ENCODE results near the gene DOCK2. TPM values are rescaled to one million over a fixed set of nuclear protein-coding genes. Genes with fewer than 3 reads are reported as not detected.

Gene DOCK2
- polyA plus RNA-seq, 2 of the 4 experiments (the other 2 are of a cell fraction) = 2.1 to 4.6 TPM

DNA sequence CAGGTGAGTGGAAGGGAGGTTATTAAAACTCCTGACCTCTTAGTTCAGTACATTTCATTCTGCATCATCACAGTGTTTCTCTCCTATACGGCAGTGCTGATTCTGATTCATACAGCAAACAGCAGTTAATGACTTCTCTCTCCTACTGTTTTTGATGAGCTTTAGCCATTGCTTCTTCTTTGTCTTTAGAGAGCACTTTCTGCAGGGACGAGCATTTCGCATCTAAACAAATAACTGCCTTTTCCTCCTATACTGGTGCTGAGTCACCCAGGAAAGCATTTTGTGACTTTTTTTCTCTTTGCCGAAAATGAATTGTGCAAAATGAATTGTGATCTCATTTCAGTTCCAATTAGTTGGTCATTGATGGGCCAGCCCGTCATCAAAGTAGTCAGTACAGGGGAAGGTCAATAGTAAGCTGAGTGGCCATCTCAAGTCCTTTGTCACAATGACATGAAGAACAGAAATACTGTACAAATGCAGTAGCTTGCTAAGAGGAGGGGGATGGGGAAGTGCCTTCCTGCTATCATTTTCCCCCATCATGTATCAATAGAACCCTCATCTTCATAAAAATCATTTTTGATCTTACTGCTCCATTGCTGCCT is 244.7 kb downstream of the DOCK2 start:
- H3K9me3 ChIP-seq = no peaks in the 10 kb centered on the region
- FAIRE-seq = no peak
- H3K4me2 ChIP-seq = no peak overlapping the region
- ATAC-seq = no peak
- no peak overlapping the region for H3K4me3 ChIP-seq
- WGBS (ENCODE audit: missing lambda C conversion rate) = 78% methylated on average over 5 of the region's 5 CpGs
- no peak overlapping the region for H3K27ac ChIP-seq
- POLR2A ChIA-PET = no interaction called here
- TF ChIP-seq, protein P1, sequence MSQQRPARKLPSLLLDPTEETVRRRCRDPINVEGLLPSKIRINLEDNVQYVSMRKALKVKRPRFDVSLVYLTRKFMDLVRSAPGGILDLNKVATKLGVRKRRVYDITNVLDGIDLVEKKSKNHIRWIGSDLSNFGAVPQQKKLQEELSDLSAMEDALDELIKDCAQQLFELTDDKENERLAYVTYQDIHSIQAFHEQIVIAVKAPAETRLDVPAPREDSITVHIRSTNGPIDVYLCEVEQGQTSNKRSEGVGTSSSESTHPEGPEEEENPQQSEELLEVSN (IDR thresholded peaks at IDR 0.05; ENCODE audit: borderline replicate concordance, low read depth) = no peak
- TF ChIP-seq ZNF302 (CRISPR knock-in tag; IDR thresholded peaks at IDR 0.05) (no peak), HOXA7 (CRISPR knock-in tag; IDR thresholded peaks at IDR 0.05) (no peak), ESRRA (IDR thresholded peaks at IDR 0.05; ENCODE audit: borderline replicate concordance, low read length) (no peak), RARB (CRISPR knock-in tag; IDR thresholded peaks at IDR 0.05) (no peak), FOSL2 (IDR thresholded peaks at IDR 0.05) (no peak), FOSL2 (CRISPR knock-in tag; IDR thresholded peaks at IDR 0.05) (no peak), HOXB13 (CRISPR knock-in tag; IDR thresholded peaks at IDR 0.05; ENCODE audit: low read depth) (no peak), JUN (IDR thresholded peaks at IDR 0.05) (no peak), GATA3 (IDR thresholded peaks at IDR 0.05; ENCODE audit: borderline replicate concordance) (no peak), ZFP36 (IDR thresholded peaks at IDR 0.05; ENCODE audit: borderline replicate concordance, partially characterized antibody) (no peak)
- TF ChIP-seq, protein P2, sequence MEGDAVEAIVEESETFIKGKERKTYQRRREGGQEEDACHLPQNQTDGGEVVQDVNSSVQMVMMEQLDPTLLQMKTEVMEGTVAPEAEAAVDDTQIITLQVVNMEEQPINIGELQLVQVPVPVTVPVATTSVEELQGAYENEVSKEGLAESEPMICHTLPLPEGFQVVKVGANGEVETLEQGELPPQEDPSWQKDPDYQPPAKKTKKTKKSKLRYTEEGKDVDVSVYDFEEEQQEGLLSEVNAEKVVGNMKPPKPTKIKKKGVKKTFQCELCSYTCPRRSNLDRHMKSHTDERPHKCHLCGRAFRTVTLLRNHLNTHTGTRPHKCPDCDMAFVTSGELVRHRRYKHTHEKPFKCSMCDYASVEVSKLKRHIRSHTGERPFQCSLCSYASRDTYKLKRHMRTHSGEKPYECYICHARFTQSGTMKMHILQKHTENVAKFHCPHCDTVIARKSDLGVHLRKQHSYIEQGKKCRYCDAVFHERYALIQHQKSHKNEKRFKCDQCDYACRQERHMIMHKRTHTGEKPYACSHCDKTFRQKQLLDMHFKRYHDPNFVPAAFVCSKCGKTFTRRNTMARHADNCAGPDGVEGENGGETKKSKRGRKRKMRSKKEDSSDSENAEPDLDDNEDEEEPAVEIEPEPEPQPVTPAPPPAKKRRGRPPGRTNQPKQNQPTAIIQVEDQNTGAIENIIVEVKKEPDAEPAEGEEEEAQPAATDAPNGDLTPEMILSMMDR (IDR thresholded peaks at IDR 0.05) = no peak
- TF ChIP-seq, protein P3, sequence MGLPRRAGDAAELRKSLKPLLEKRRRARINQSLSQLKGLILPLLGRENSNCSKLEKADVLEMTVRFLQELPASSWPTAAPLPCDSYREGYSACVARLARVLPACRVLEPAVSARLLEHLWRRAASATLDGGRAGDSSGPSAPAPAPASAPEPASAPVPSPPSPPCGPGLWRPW (IDR thresholded peaks at IDR 0.05) = no peak
- no peak for DNase-seq (ENCODE audit: low read depth in 1 of 2, low spot score in 1 of 2)
- CTCF ChIA-PET = interaction anchor here (0.6 to 1.7 kb wide), 2 partner anchors 99 to 213 kb away, joined by 4 to 6 read pairs; partner anchors contain the start of gene INSYN2B
- no peaks in the 10 kb centered on the region for H3K4me1 ChIP-seq

DNA sequence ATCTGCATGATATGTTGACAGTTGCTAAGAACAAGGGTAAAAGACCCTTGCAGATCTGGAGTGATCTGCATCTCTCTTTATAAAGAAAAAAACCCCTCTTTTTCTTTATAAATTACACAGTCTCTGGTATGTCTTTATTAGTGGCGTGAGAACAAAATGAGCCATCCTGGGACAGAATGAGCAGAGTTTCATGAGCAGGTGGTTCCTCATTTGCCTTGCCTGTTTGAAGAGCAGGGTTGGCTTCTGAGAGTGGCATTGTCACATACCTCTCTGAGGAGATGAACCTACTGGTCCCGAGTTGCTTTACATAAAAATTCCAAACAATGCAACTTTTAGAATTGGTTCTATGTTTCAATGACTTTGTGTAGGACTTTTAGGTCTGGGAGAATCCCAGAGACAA is 249.0 kb downstream of the DOCK2 start:
- Histone ChIP-seq H3K27ac (no peak overlapping the region), H3K4me1 (no peaks in the 10 kb centered on the region), H3K9me3 (no peaks in the 10 kb centered on the region), H3K4me2 (no peak overlapping the region), H3K4me3 (no peak overlapping the region)
- TF ChIP-seq FOXS1 (CRISPR knock-in tag; IDR thresholded peaks at IDR 0.05) (no peak), RARB (CRISPR knock-in tag; IDR thresholded peaks at IDR 0.05) (no peak), NFE2L2 (conservative IDR thresholded peaks at IDR 0.05; ENCODE audit: low read length) (no peak), POLR2AphosphoS2 (conservative IDR thresholded peaks at IDR 0.05; ENCODE audit: low read length) (no peak), JUN (IDR thresholded peaks at IDR 0.05) (no peak)
- no peak for ATAC-seq
- 43% methylated on average over 2 of the region's 2 CpGs for WGBS (ENCODE audit: missing lambda C conversion rate)
- no peak for DNase-seq (ENCODE audit: low read depth in 1 of 2, low spot score in 1 of 2)
- POLR2A ChIA-PET = no interaction called here
- FAIRE-seq = no peak
- CTCF ChIA-PET = interaction anchor here (2.3 kb wide), 1 partner anchor 94 kb away, joined by 5 read pairs; the partner anchor contains the start of gene INSYN2B

DNA sequence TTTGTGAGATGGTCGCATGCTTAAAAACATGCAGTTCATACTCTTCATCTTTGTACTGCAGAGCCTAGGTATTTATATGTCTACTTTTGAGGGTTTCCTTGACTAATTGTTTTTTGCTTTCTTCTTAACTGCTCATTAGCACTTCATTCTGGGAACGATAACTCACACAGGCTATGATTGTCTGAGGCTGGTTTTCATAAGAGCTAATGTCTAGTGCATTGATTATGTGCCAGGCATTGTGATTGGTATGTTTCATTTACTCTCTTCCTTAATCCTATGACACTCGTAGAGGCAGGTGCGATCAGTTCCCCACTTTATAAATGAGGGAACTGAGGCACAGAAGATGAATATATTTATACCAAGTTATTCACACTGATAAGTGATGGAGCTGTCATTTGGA is 249.6 kb downstream of the DOCK2 start:
- Histone ChIP-seq H3K4me3 (no peak overlapping the region), H3K4me1 (no peaks in the 10 kb centered on the region), H3K9me3 (no peaks in the 10 kb centered on the region), H3K4me2 (no peak overlapping the region), H3K27ac (no peak overlapping the region)
- FAIRE-seq (no peak), ATAC-seq (no peak), DNase-seq (ENCODE audit: low read depth in 1 of 2, low spot score in 1 of 2) (no peak)
- TF ChIP-seq POLR2AphosphoS2 (conservative IDR thresholded peaks at IDR 0.05; ENCODE audit: low read length) = no peak
- no peak for TF ChIP-seq RAD21 (conservative IDR thresholded peaks at IDR 0.05 in 1 of 2, IDR thresholded peaks at IDR 0.05 in 1 of 2)
- no peak for TF ChIP-seq BHLHE40 (IDR thresholded peaks at IDR 0.05; ENCODE audit: low read depth, low read length)
- TF ChIP-seq CBX8 (IDR thresholded peaks at IDR 0.05) = no peak
- no peak for TF ChIP-seq RCOR1 (IDR thresholded peaks at IDR 0.05; ENCODE audit: low read depth, low read length)
- no peak for TF ChIP-seq NFE2L2 (conservative IDR thresholded peaks at IDR 0.05; ENCODE audit: low read length)
- TF ChIP-seq FOSL2 (IDR thresholded peaks at IDR 0.05) = no peak
- TF ChIP-seq FOSL2 (CRISPR knock-in tag; IDR thresholded peaks at IDR 0.05) = no peak
- no peak for TF ChIP-seq RNF2 (IDR thresholded peaks at IDR 0.05; ENCODE audit: borderline replicate concordance, low read depth)
- TF ChIP-seq ESRRA (IDR thresholded peaks at IDR 0.05; ENCODE audit: borderline replicate concordance, low read length) = no peak
- TF ChIP-seq MAFK (IDR thresholded peaks at IDR 0.05; ENCODE audit: partially characterized antibody) = no peak
- POLR2A ChIA-PET = no interaction called here
- CTCF ChIA-PET = interaction anchor here (0.7 to 2.3 kb wide), 2 partner anchors 93 to 185 kb away, joined by 3 to 5 read pairs; partner anchors contain the start of gene INSYN2B
- WGBS (ENCODE audit: missing lambda C conversion rate) = 78% methylated on average over 4 of the region's 4 CpGs

All from A549 (cell line).